HEK293 (cell line): Measurements from ENCODE around the gene FAM81A.

Source experiments
- FEZF1 ChIP-seq: fragments of 450-650 bp; formaldehyde crosslinking; IDR thresholded peaks from 2 replicates; pipeline ENCODE4 v1.5.1; 2016; ENCODE audit warnings: missing biosample characterization, missing genetic modification characterization
- MEIS1 ChIP-seq: sonication (generic); formaldehyde crosslinking; IDR thresholded peaks from 2 replicates; pipeline ENCODE4 v1.8.1; 2022; ENCODE audit warnings: missing genetic modification reagents, mild to moderate bottlenecking, borderline replicate concordance
- PRDM2 ChIP-seq: fragments of 450-650 bp; formaldehyde crosslinking; IDR thresholded peaks from 2 replicates; pipeline ENCODE4 v1.5.1; 2016; ENCODE audit warnings: missing biosample characterization, missing genetic modification characterization, borderline replicate concordance
- REPIN1 ChIP-seq: fragments of 450-650 bp; formaldehyde crosslinking; IDR thresholded peaks from 2 replicates; pipeline ENCODE4 v1.5.1; 2017; ENCODE audit warnings: missing biosample characterization, missing genetic modification characterization, low read depth
- REST ChIP-seq: fragments of 450-650 bp; formaldehyde crosslinking; IDR thresholded peaks from 2 replicates; pipeline ENCODE4 v1.5.1; 2016; ENCODE audit warnings: missing biosample characterization, missing genetic modification characterization
- ZBTB17 ChIP-seq: fragments of 450-650 bp; formaldehyde crosslinking; IDR thresholded peaks from 2 replicates; pipeline ENCODE4 v1.5.1; 2016; ENCODE audit warnings: missing biosample characterization, missing genetic modification characterization
- ZNF10 ChIP-seq: fragments of 450-650 bp; formaldehyde crosslinking; IDR thresholded peaks from 2 replicates; pipeline ENCODE4 v1.5.1; 2017; ENCODE audit warnings: missing biosample characterization, missing genetic modification characterization
- ZNF2 ChIP-seq: fragments of 450-650 bp; formaldehyde crosslinking; IDR thresholded peaks from 2 replicates; pipeline ENCODE4 v1.5.1; 2016; ENCODE audit warnings: missing biosample characterization, missing genetic modification characterization
- ZNF362 ChIP-seq: fragments of 450-650 bp; formaldehyde crosslinking; IDR thresholded peaks from 2 replicates; pipeline ENCODE4 v1.5.1; 2016; ENCODE audit warnings: missing biosample characterization, missing genetic modification characterization
- ZNF510 ChIP-seq: fragments of 450-650 bp; formaldehyde crosslinking; IDR thresholded peaks from 2 replicates; pipeline ENCODE4 v1.5.1; 2018; ENCODE audit warnings: mild to moderate bottlenecking, missing genetic modification characterization, missing biosample characterization; ENCODE audit not compliant: insufficient replicate concordance
- ZNF548 ChIP-seq: fragments of 450-650 bp; formaldehyde crosslinking; IDR thresholded peaks from 2 replicates; pipeline ENCODE4 v1.5.1; 2016; ENCODE audit warnings: missing biosample characterization, missing genetic modification characterization
- ZNF843 ChIP-seq: fragments of 450-650 bp; formaldehyde crosslinking; IDR thresholded peaks from 2 replicates; pipeline ENCODE4 v1.5.1; 2016; ENCODE audit warnings: missing biosample characterization, missing genetic modification characterization
- TF ChIP-seq, protein P1 (sequence below): fragments of 450-650 bp; formaldehyde crosslinking; IDR thresholded peaks from 2 replicates; pipeline ENCODE4 v1.5.1; 2017; ENCODE audit warnings: missing biosample characterization, missing genetic modification characterization
- TF ChIP-seq, protein P2 (sequence below): fragments of 450-650 bp; formaldehyde crosslinking; IDR thresholded peaks from 2 replicates; pipeline ENCODE4 v1.5.1; 2016; ENCODE audit warnings: missing biosample characterization, missing genetic modification characterization

- TF ChIP-seq ZNF2 (tag by site-specific recombination) (no peak), ZNF10 (no peak), FEZF1 (no peak), ZNF548 (tag by site-specific recombination) (no peak), REPIN1 (no peak), ZNF843 (tag by site-specific recombination) (no peak), ZNF510 (tag by site-specific recombination) (no peak), PRDM2 (tag by site-specific recombination) (no peak), ZBTB17 (tag by site-specific recombination) (no peak), MEIS1 (CRISPR knock-in tag) (no peak), ZNF362 (tag by site-specific recombination) (no peak), REST (tag by site-specific recombination) (no peak)
- TF ChIP-seq, protein P1, sequence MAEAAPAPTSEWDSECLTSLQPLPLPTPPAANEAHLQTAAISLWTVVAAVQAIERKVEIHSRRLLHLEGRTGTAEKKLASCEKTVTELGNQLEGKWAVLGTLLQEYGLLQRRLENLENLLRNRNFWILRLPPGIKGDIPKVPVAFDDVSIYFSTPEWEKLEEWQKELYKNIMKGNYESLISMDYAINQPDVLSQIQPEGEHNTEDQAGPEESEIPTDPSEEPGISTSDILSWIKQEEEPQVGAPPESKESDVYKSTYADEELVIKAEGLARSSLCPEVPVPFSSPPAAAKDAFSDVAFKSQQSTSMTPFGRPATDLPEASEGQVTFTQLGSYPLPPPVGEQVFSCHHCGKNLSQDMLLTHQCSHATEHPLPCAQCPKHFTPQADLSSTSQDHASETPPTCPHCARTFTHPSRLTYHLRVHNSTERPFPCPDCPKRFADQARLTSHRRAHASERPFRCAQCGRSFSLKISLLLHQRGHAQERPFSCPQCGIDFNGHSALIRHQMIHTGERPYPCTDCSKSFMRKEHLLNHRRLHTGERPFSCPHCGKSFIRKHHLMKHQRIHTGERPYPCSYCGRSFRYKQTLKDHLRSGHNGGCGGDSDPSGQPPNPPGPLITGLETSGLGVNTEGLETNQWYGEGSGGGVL (tag by site-specific recombination) = no peak
- TF ChIP-seq, protein P2, sequence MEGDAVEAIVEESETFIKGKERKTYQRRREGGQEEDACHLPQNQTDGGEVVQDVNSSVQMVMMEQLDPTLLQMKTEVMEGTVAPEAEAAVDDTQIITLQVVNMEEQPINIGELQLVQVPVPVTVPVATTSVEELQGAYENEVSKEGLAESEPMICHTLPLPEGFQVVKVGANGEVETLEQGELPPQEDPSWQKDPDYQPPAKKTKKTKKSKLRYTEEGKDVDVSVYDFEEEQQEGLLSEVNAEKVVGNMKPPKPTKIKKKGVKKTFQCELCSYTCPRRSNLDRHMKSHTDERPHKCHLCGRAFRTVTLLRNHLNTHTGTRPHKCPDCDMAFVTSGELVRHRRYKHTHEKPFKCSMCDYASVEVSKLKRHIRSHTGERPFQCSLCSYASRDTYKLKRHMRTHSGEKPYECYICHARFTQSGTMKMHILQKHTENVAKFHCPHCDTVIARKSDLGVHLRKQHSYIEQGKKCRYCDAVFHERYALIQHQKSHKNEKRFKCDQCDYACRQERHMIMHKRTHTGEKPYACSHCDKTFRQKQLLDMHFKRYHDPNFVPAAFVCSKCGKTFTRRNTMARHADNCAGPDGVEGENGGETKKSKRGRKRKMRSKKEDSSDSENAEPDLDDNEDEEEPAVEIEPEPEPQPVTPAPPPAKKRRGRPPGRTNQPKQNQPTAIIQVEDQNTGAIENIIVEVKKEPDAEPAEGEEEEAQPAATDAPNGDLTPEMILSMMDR (tag by site-specific recombination) = no peak
These were observed 47.0 kb downstream of the FAM81A start for GRCh38 chr15:59485036-59485435.
